GM15510 (cell line): Measurements from ENCODE around the gene PID1.

Experiments
- POLR2A ChIP-seq: IDR thresholded peaks from 3 replicates; pipeline ENCODE4 v1.6.1; 2011; ENCODE audit warnings: borderline replicate concordance; ENCODE audit not compliant: insufficient read length; ENCODE audit errors: extremely low read depth

PID1 gene

DNA sequence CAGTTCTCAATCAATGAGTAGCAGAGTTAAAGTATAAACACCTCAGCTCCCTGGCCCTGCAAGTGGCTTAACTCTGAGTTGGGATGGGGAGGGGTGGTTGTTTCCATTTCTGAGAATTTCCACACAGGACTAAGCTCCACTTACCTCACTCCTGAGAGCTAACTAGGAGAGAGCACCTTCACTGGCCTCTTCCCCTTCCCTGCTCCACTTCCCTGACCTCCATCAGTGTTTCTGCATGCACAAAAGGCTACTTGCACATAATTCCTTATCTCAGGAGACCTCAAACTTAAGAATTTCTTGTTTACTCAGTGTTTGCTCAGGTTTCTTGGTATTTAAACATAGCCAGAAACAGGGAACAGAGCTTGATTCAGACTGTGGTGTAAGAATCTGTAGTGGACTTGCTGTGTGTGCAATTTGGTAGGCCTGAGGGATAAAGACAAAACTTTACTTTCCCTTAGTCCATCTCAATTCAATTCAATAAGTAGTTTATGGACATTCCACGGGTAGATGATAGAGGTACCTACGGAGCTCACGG, 97.2 kb downstream of the PID1 start:
- TF ChIP-seq POLR2A, result no peak

GRCh38 chr2:229170916-229171315, 100.2 kb downstream of the PID1 start:
- TF ChIP-seq POLR2A, result no peak

- no peak for TF ChIP-seq POLR2A
Observed at GRCh38 chr2:229170171-229170570, 100.9 kb downstream of the PID1 start.

GRCh38 chr2:229169751-229170150, 101.3 kb downstream of the PID1 start:
- no peak for TF ChIP-seq POLR2A

GRCh38 chr2:229164545-229165249, 106.4 kb downstream of the PID1 start:
- no peak for TF ChIP-seq POLR2A

DNA sequence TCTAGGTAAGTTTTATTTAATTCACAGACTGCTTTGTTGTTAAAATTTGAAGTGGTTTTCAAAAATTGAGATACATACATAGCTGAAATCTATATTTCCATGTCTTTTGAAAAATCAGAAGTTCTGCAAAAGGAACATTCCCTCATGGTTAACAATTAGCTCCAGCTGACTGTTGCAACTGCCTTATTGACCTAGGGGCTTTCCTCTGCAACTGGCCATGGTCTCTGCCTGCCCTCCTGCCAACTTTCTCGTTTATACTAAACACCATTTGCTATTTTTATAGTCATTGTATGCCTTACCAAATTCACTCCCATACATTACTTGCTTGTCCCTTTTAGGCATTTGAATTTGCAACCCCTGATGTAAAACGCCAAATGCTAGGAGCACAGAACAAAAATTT, 107.2 kb downstream of the PID1 start:
- no peak for TF ChIP-seq POLR2A

DNA sequence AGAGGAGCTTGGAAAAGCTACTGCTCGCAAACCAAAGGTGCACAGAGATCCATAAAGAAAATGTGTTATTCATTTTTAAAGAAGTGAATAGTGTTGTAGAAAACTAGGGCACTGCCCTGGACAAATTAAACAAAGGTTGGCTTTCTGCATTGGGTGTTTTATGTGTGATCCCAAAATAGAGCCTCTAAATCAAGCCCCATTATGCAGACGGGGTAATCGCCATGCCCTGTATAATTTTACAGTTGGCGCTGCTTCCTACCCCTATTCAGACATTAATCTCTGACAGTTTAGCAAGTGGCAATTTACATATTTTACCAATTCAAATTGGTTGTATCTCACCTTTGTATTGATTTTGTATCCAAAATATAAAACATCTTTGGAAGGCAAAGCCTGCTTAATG, 109.1 kb downstream of the PID1 start:
- TF ChIP-seq POLR2A, result no peak

- TF ChIP-seq POLR2A, result no peak
Observed at GRCh38 chr2:229160984-229161383, 110.1 kb downstream of the PID1 start.

- no peak for TF ChIP-seq POLR2A
Observed at GRCh38 chr2:229160180-229160579, 110.9 kb downstream of the PID1 start.

- no peak for TF ChIP-seq POLR2A
Observed at GRCh38 chr2:229159405-229159804, 111.7 kb downstream of the PID1 start.

DNA sequence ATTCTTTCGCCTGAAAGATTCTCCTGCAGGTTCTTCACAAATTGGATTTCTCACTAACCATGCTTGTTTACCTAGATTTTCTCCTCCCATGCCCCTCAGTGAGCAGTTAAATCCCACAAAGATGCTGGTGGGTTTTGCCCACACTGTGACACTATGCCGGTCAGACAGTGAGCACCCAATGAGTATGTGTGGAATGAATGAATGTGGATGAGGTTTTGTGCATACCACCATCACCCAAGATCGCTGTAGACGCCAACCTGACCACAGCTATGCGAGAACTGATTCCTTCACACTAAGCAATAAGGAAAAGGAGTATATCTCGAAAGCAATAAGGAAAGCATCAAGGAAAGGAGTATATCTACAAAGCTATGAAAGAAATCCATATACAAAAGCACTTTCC, 116.7 kb downstream of the PID1 start:
- TF ChIP-seq POLR2A, result no peak

DNA sequence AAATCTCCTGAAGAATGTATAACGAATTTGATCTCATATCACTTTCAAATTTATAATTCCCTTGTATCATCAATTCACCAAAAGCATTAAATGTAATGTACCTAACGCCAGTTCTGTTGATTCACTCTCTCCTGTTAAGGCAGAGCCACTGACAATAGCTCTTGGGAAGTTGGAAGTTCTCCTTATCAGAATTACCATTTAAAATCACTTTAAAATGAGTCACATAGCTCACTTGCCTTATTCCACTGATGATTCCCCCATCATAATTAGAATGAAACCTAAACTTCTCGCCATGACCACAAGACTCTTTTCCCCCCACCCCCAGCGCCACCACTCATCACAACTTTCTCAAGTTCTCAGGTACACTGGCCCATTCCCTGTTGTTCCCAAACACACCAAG, 117.1 kb downstream of the PID1 start:
- no peak for TF ChIP-seq POLR2A

DNA sequence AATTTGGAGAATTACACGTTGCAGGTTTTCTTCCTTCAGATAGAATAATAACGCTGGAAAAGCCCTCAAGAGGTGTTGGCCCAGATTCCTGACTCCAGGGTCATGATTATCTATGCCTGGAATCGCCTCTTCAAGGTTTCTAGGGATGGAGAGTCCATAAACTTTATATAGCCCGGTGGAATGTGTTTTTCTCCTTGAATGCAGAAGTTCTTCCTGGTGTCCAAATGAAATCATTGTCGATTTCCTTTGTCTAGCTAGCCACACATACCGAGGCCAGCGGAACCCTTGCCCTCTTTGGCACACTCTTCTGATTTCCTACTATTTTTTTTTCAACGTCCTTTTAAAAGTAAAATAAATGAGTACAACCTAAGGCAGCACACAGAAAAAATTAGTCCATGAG, 117.8 kb downstream of the PID1 start:
- TF ChIP-seq POLR2A, result no peak

DNA sequence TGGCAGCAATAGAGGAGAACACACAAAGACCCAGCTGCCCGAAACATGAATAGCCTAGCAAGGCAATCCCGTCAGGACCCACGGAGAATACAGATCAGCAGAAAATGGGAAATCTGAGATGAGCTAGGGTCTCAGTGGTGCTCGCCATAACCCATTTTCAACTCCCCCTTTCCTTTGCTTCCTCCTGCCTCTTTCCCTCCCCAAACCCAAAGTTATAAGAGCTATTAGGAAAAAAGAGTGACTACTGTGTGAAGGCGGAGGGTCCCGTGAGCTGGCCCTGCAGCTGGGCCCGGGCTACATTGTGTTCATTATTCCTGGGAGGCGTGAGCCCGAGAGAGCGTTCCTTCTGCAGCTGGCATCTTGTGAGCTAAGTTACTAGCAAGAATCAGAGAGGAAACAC, 118.4 kb downstream of the PID1 start:
- no peak for TF ChIP-seq POLR2A

- no peak for TF ChIP-seq POLR2A
Observed at GRCh38 chr2:229150317-229150716, 120.8 kb downstream of the PID1 start.

DNA sequence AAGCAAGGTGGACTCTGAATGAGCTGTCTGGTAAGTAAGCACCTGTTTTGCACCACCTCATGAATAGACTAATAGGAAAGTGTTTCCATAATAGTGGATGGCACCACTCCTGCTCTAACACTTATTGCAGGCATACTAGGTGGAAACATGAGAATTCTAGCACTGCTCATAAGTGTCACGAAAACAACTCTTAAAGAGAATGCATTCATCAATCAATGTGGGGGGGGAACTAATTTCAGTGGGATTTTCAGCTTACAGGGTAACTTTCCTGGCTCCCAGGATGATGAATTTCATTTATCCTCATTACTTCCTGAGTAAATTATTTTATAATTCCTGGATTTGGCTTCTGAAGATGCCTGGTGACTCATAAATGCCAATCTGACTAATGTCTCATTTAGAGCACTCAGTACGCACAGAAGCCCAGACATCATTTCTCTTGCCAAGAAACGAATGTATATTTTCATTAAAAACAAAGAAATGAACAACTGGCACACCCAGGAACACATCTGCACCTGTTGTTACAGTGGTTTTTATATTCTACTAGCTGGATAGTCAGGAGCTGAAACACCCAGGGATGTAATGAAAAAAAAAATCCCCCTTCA, 129.6 kb downstream of the PID1 start:
- TF ChIP-seq POLR2A, result no peak

GRCh38 chr2:229137639-229138038, 133.4 kb downstream of the PID1 start:
- no peak for TF ChIP-seq POLR2A

DNA sequence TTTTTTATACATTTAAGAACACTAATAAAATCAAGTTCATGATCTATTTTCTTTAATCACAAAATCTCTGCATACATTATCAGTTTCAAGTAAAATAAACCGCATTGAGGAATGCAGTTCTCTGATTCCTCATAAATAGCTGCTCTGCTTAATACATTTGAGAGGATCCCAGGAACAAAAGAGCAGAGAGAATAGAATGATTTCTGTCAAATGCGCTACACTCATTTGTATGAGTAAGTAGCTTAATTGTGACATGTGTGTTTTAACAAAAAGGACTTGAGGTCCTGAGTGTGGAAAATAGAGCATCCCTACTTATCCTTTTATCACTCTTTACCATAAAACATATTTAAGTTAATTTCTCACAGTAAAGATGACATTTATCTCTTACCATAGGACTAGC, 134.0 kb downstream of the PID1 start:
- no peak for TF ChIP-seq POLR2A
